Endothelial cell (in vitro differentiated cells): ENCODE data around the gene HIGD1A. TPM values are rescaled to one million over a fixed set of nuclear protein-coding genes. Genes with fewer than 3 reads are reported as not detected.

Experiments used
- DNase-seq: peaks from one replicate; pipeline ENCODE4 v3.0.0; 2021; ENCODE audit warnings: low spot score
- H3K27ac Mint-ChIP-seq: one replicate; pipeline ENCODE4 v1.8.0; 2021; ENCODE audit warnings: mixed read lengths, inconsistent platforms; ENCODE audit not compliant: unreplicated experiment
- H3K27me3 Mint-ChIP-seq: one replicate; pipeline ENCODE4 v1.8.0; 2021; ENCODE audit warnings: mild to moderate bottlenecking, moderate library complexity, mixed read lengths, inconsistent platforms; ENCODE audit not compliant: unreplicated experiment
- H3K36me3 Mint-ChIP-seq: one replicate; pipeline ENCODE4 v1.8.0; 2021; ENCODE audit warnings: mild to moderate bottlenecking, low read depth, mixed read lengths, inconsistent platforms; ENCODE audit not compliant: unreplicated experiment
- H3K4me1 Mint-ChIP-seq: one replicate; pipeline ENCODE4 v1.8.0; 2021; ENCODE audit warnings: mild to moderate bottlenecking, mixed read lengths, inconsistent platforms; ENCODE audit not compliant: unreplicated experiment
- H3K4me3 Mint-ChIP-seq: one replicate; pipeline ENCODE4 v1.8.0; 2021; ENCODE audit warnings: mild to moderate bottlenecking, mixed read lengths, inconsistent platforms; ENCODE audit not compliant: unreplicated experiment
- H3K9me3 Mint-ChIP-seq: one replicate; pipeline ENCODE4 v1.8.0; 2021; ENCODE audit warnings: mixed read lengths, inconsistent platforms; ENCODE audit not compliant: unreplicated experiment
- CTCF ChIP-seq: fragments of 200-600 bp; sonication (generic); IDR thresholded peaks from one replicate; pipeline ENCODE4 v1.5.0; 2021; ENCODE audit warnings: antibody characterized with exemption; ENCODE audit not compliant: unreplicated experiment
- total RNA-seq: library from RNA; stranded (reverse); fragmentation: NEBNext Ultra II Directional; extraction: Animal tissue kit (Norgen Biotek cat#: 25700); gene quantifications from one replicate; pipeline ENCODE4 v1.2.1, GENCODE V29; 2021; ENCODE audit not compliant: unreplicated experiment

Gene HIGD1A
- total RNA-seq, 1 donor from 2014 or later, result 60.7 TPM

DNA sequence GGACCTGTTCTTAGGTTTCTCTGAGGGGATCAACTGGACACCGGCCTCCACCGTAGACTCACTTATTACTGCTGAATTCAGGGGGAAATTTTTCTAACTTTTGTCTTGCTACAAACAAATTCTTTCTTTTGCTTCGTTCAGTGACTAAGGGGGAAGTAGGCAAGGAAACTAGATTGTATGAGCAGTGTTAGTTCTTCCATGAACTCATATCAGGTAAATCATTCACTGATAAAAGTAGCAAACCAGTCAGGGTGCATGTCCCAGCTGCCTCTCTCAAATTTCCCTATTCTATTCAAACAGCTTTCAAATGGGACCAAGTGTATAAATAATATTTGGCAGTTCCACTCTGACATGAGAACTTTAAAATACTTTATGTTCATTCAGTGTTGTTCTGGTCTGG is 23.9 kb downstream of the HIGD1A start:
- DNase-seq, result no peak
- Mint-ChIP-seq H3K4me3 (no peak overlapping the region), H3K9me3 (no peaks in the 10 kb centered on the region), H3K27me3 (peaks cover 3% of the 10 kb centered on the region), H3K36me3 (no peaks in the 10 kb centered on the region), H3K27ac (no peak overlapping the region), H3K4me1 (no peaks in the 10 kb centered on the region)
- TF ChIP-seq CTCF, result no peak

DNA sequence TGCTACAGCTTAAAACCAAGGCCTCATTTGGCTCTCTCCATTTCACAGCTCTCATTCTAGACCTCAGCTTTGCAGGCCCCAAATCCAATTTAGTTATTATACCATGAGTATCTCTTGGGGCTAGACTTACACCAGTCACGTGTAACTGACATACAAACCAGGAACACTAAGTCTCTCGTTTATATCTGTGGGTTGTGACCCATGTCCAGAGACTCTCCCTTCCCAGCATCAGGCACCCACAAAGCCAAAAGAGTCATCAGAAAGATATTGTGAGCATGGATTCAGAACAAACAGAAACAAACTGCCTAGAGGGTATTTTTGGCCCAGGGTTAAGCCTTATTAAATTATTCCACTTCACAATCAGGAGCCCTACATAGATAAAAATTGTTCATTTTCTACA is 25.6 kb downstream of the HIGD1A start:
- Mint-ChIP-seq H3K36me3 (no peaks in the 10 kb centered on the region), H3K4me1 (no peaks in the 10 kb centered on the region), H3K9me3 (no peaks in the 10 kb centered on the region), H3K27ac (no peak overlapping the region), H3K4me3 (no peak overlapping the region), H3K27me3 (peaks cover 3% of the 10 kb centered on the region)
- no peak for TF ChIP-seq CTCF
- no peak for DNase-seq

DNA sequence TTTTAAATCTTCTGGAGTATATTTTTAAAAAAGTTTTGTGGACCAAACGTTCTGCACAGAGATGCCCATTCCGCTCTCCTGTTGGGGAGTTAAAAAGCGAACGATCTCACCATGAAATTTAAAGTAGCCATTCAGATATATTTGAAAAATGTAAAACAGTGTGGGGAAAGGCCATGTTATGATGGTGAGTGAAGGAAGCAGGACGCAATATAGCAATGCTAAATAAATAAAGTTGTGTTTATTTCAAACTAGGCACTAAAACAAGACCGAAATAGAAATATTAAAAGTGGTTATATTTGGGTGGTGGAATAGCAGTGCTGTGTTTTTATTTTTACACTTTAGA is 30.9 kb downstream of the HIGD1A start:
- Mint-ChIP-seq H3K27ac (peak overlapping the region; percentile 88), H3K4me3 (peak overlapping the region; percentile 88), H3K27me3 (peaks cover 4% of the 10 kb centered on the region), H3K9me3 (no peaks in the 10 kb centered on the region), H3K36me3 (no peaks in the 10 kb centered on the region), H3K4me1 (peaks cover 4% of the 10 kb centered on the region)
- no peak for DNase-seq
- no peak for TF ChIP-seq CTCF

DNA sequence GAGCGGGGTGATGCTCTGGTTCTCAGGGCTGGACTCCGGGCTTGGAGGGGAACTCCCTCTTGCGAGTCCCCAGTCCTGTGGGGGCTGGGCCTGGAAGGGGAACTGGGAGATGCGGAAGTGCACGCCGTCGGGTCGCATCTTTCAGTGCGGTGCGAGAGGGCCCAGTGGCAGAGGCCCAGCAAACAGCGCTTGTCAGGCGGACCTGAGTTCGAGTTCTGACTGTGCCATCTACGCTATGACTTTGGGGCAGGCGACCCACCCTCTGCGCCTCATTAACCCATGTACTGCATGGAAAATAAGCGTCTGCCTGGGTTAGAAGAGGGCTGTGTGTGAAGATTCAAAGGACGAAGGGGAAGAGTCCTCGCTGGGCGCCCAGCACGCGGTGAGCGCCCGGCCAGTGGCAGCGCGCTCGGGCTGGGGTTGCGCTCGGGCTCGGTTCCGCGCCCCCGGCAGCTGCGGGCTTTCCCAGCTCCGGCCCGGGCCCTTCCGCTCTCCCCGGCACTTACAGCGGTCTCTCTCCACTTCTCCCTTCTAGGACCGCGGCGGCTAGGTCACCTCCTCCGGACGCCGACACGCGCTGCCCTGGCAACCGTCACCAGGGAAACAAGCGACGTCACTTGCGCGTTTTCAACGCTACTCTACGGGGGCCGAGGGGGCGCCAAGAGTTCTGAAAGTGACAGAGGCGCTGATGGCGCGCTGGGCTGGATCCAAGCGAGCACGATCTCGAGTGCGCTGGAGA is 31.5 kb downstream of the HIGD1A start, which contains the start of gene CCDC13:
Gene CCDC13 (minus strand): TSS at position 584 of the 739 bp plus-strand sequence. CDS start 14,908 bp downstream, outside the sequence.
- Mint-ChIP-seq H3K4me3 (peak within 1 kb of the TSS; percentile 88), H3K36me3 (no peaks in the 10 kb centered on the region), H3K27me3 (peaks cover 4% of the 10 kb centered on the region), H3K27ac (peak within 1 kb of the TSS; percentile 93), H3K9me3 (no peaks in the 10 kb centered on the region), H3K4me1 (peaks cover 4% of the 10 kb centered on the region)
- DNase-seq, result peak; percentile 95
- TF ChIP-seq CTCF, result no peak

GRCh38 chr3:42771271-42771670 is 33.0 kb downstream of the HIGD1A start:
- TF ChIP-seq CTCF, result no peak
- Mint-ChIP-seq H3K36me3 (no peaks in the 10 kb centered on the region), H3K4me3 (no peak overlapping the region), H3K27me3 (peaks cover 4% of the 10 kb centered on the region), H3K9me3 (no peaks in the 10 kb centered on the region), H3K27ac (no peak overlapping the region), H3K4me1 (peaks cover 4% of the 10 kb centered on the region)
- DNase-seq, result no peak
